PFSK-1 (cell line): ENCODE data around the gene CYP26B1.

Experiments
- REST ChIP-seq, 2 experiments: IDR thresholded peaks; 2 replicates each; pipeline versions ENCODE4 v1.6.1 to v1.8.0; 2011 to 2012; ENCODE audit warnings: low read depth in 2 of 2, low read length in 2 of 2, control low read depth in 1 of 2, inconsistent platforms in 1 of 2, mild to moderate bottlenecking in 1 of 2, moderate library complexity in 1 of 2; ENCODE audit not compliant: insufficient read depth in 1 of 2
- TAF1 ChIP-seq: IDR thresholded peaks from 2 replicates; pipeline ENCODE4 v1.6.1; 2012; ENCODE audit warnings: low read length, control low read depth, borderline replicate concordance; ENCODE audit not compliant: insufficient read depth

GRCh38 chr2:72085036-72085435 lies 62.6 kb downstream of the CYP26B1 start:
- TF ChIP-seq REST (IDR thresholded peaks at IDR 0.05; ENCODE audit: insufficient read depth in 1 of 2, low read depth in 2 of 2, low read length in 2 of 2) (no peak), TAF1 (no peak)
